Endothelial cell of hepatic sinusoid (primary cell): ENCODE measurements around the gene TSPOAP1.

Experiments used
- in situ Hi-C: cut with HindIII; loops from 2 replicates; pipeline ENCODE4 v1.10.0; 2017; ENCODE audit warnings: low sequenced_read_pairs

Gene TSPOAP1

GRCh38 chr17:58318627-58319172, 9.9 kb downstream of the TSPOAP1 start:
- in situ Hi-C loops, result no loop called here

- in situ Hi-C loops, result no loop called here
Measured at GRCh38 chr17:58318065-58318481, 10.5 kb downstream of the TSPOAP1 start.

- in situ Hi-C loops, result no loop called here
Measured at GRCh38 chr17:58317421-58318064, 11.1 kb downstream of the TSPOAP1 start.

- in situ Hi-C loops, result no loop called here
Measured at GRCh38 chr17:58316260-58316960, 12.2 kb downstream of the TSPOAP1 start.

- in situ Hi-C loops, result no loop called here
Measured at GRCh38 chr17:58315750-58316149, 12.8 kb downstream of the TSPOAP1 start.

- in situ Hi-C loops, result no loop called here
Measured at GRCh38 chr17:58315281-58315711, 13.3 kb downstream of the TSPOAP1 start.

GRCh38 chr17:58314706-58315015, 13.9 kb downstream of the TSPOAP1 start:
- in situ Hi-C loops, result no loop called here

- in situ Hi-C loops, result no loop called here
Measured at GRCh38 chr17:58313815-58314705, 14.5 kb downstream of the TSPOAP1 start.

- in situ Hi-C loops, result no loop called here
Measured at GRCh38 chr17:58312829-58313228, 15.8 kb downstream of the TSPOAP1 start.

- in situ Hi-C loops, result no loop called here
Measured at GRCh38 chr17:58312021-58312630, 16.5 kb downstream of the TSPOAP1 start.

GRCh38 chr17:58311429-58311894, 17.1 kb downstream of the TSPOAP1 start:
- in situ Hi-C loops, result no loop called here

GRCh38 chr17:58310511-58311428, 17.8 kb downstream of the TSPOAP1 start:
- in situ Hi-C loops, result no loop called here

GRCh38 chr17:58309918-58310259, 18.7 kb downstream of the TSPOAP1 start:
- in situ Hi-C loops, result no loop called here

GRCh38 chr17:58308985-58309917, 19.3 kb downstream of the TSPOAP1 start:
- in situ Hi-C loops, result no loop called here

- in situ Hi-C loops, result no loop called here
Measured at GRCh38 chr17:58308173-58308984, 20.2 kb downstream of the TSPOAP1 start.

GRCh38 chr17:58307468-58308172, 21.0 kb downstream of the TSPOAP1 start:
- in situ Hi-C loops, result no loop called here
